IMR-90 (cell line): Measurements from ENCODE around the gene TRAF7. TPM values are rescaled to one million over a fixed set of nuclear protein-coding genes. Genes with fewer than 3 reads are reported as not detected.

Experiments used
- ATAC-seq: fragments of 200-7000 bp; cut with Tn5 transposase; 2 replicates; pipeline ENCODE4 v1.9.1; 2020; ENCODE audit warnings: low read depth, mild to moderate bottlenecking, moderate library complexity
- BruUV-seq: library from RNA; stranded (reverse); fragments of 400-500 nt; replicated peaks from 2 replicates; lab custom pipeline; 2021; lab: Mats Ljungman, UMichigan
- CTCF ChIA-PET: fragments of 300-600 bp; formaldehyde crosslinking; extraction: SDS; loops from one replicate; lab custom pipeline; 2021; ENCODE audit warnings: antibody characterized with exemption; lab: Yijun Ruan, JAX
- POLR2A ChIA-PET: fragments of 300-600 bp; sonication (Branson Sonifier 250); formaldehyde crosslinking; loops from one replicate; lab custom pipeline; 2022; ENCODE audit warnings: antibody characterized with exemption; ENCODE audit not compliant: unreplicated experiment; lab: Charles Lee
- DNase-seq: peaks from one replicate; pipeline ENCODE4 v3.0.0; 2013
- H2AFZ ChIP-seq: replicated peaks from 2 replicates; pipeline ENCODE3; 2013; ENCODE audit warnings: low read length, mild to moderate bottlenecking; ENCODE audit not compliant: poor library complexity
- H2AK5ac ChIP-seq: 2 replicates; pipeline ENCODE4 v1.6.1; 2013; ENCODE audit warnings: low read depth, low read length, inconsistent platforms
- H2AK9ac ChIP-seq: replicated peaks from 2 replicates; pipeline ENCODE3; 2013; ENCODE audit warnings: mild to moderate bottlenecking, low read depth, low read length, moderate library complexity; ENCODE audit not compliant: poor library complexity
- H2BK120ac ChIP-seq: 2 replicates; pipeline ENCODE4 v1.6.1; 2013; ENCODE audit warnings: low read depth, low read length, inconsistent platforms
- H2BK15ac ChIP-seq: 3 replicates; pipeline ENCODE4 v1.6.1; 2013; ENCODE audit warnings: low read depth, low read length, inconsistent platforms
- H2BK20ac ChIP-seq: 2 replicates; pipeline ENCODE4 v1.6.1; 2013; ENCODE audit warnings: low read depth, mild to moderate bottlenecking, inconsistent platforms, low read length, moderate library complexity
- H2BK5ac ChIP-seq: 2 replicates; pipeline ENCODE4 v1.6.1; 2013; ENCODE audit warnings: mild to moderate bottlenecking, low read depth, low read length, inconsistent platforms; ENCODE audit not compliant: poor library complexity, severe bottlenecking
- H3K14ac ChIP-seq: replicated peaks from 2 replicates; pipeline ENCODE4 v1.6.1; 2013; ENCODE audit warnings: low read depth, low read length, inconsistent platforms
- H3K18ac ChIP-seq: 2 replicates; pipeline ENCODE4 v1.6.1; 2013; ENCODE audit warnings: low read depth, low read length, control low read depth
- H3K23ac ChIP-seq: 2 replicates; pipeline ENCODE4 v1.6.1; 2013; ENCODE audit warnings: low read depth, low read length, inconsistent platforms
- H3K27ac ChIP-seq: 2 replicates; pipeline ENCODE4 v1.5.1; 2013; ENCODE audit warnings: mild to moderate bottlenecking, control low read depth, low read length; ENCODE audit not compliant: insufficient read depth
- H3K27me3 ChIP-seq: 2 replicates; pipeline ENCODE4 v1.6.1; 2013; ENCODE audit warnings: low read length; ENCODE audit not compliant: control insufficient read depth, insufficient read depth
- H3K36me3 ChIP-seq: 2 replicates; pipeline ENCODE4 v1.6.1; 2013; ENCODE audit warnings: low read length, mixed read lengths; ENCODE audit not compliant: control insufficient read depth, insufficient read depth
- H3K4ac ChIP-seq: 2 replicates; pipeline ENCODE4 v1.6.1; 2013; ENCODE audit warnings: low read depth, low read length, inconsistent platforms
- H3K4me1 ChIP-seq: 2 replicates; pipeline ENCODE4 v1.6.1; 2013; ENCODE audit warnings: low read length, mixed read lengths; ENCODE audit not compliant: control insufficient read depth, insufficient read depth
- H3K4me2 ChIP-seq: 2 replicates; pipeline ENCODE4 v1.6.1; 2013; ENCODE audit warnings: low read depth, mild to moderate bottlenecking, control low read depth, low read length, moderate library complexity
- H3K4me3 ChIP-seq: 2 replicates; pipeline ENCODE4 v1.5.1; 2013; ENCODE audit warnings: low read depth, mild to moderate bottlenecking, control low read depth, low read length, moderate library complexity; ENCODE audit not compliant: insufficient read depth
- H3K56ac ChIP-seq: 2 replicates; pipeline ENCODE4 v1.6.1; 2013; ENCODE audit warnings: low read length, inconsistent platforms; ENCODE audit not compliant: insufficient read depth; ENCODE audit errors: extremely low read depth
- H3K79me1 ChIP-seq, 2 experiments: 2 replicates each; pipeline ENCODE4 v1.6.1; 2013; ENCODE audit warnings: low read length in 2 of 2, inconsistent platforms in 1 of 2, low read depth in 1 of 2
- H3K9ac ChIP-seq: 2 replicates; pipeline ENCODE4 v1.6.1; 2013; ENCODE audit warnings: low read depth, low read length, control low read depth
- H3K9me1 ChIP-seq: 2 replicates; pipeline ENCODE4 v1.6.1; 2013; ENCODE audit warnings: low read length, inconsistent platforms; ENCODE audit not compliant: insufficient read depth
- H3K9me3 ChIP-seq: 2 replicates; pipeline ENCODE4 v1.6.1; 2013; ENCODE audit warnings: low read length; ENCODE audit not compliant: control insufficient read depth, insufficient read depth
- H4K20me1 ChIP-seq: 2 replicates; pipeline ENCODE4 v1.6.1; 2013; ENCODE audit warnings: low read length, inconsistent platforms; ENCODE audit not compliant: insufficient read depth
- H4K5ac ChIP-seq: 2 replicates; pipeline ENCODE4 v1.6.1; 2013; ENCODE audit warnings: mild to moderate bottlenecking, low read depth, low read length, control low read depth
- H4K8ac ChIP-seq, 2 experiments: 2 replicates each; pipeline ENCODE4 v1.6.1; 2013; ENCODE audit warnings: low read depth in 2 of 2, low read length in 2 of 2, control low read depth in 1 of 2, inconsistent platforms in 1 of 2
- H4K91ac ChIP-seq: 2 replicates; pipeline ENCODE4 v1.6.1; 2013; ENCODE audit warnings: low read depth, low read length, inconsistent platforms; ENCODE audit not compliant: insufficient read depth
- FOS ChIP-seq: fragments of 150-350 bp; IDR thresholded peaks from 2 replicates; pipeline ENCODE4 v1.6.1; 2016; ENCODE audit warnings: low read depth, low read length
- WGBS, 2 experiments: methylation state at CpG; one replicate each; pipeline versions ENCODE4 v1.1.5 to v1.1.7; 2013; ENCODE audit warnings: missing lambda C conversion rate in 2 of 2; ENCODE audit not compliant: insufficient read length in 1 of 2; ENCODE audit errors: extremely low coverage in 2 of 2; 5-methylcytosine and 5-hydroxymethylcytosine counted together
- dilution Hi-C: fragments of 300-500 bp; cut with HindIII; formaldehyde crosslinking; loops from one replicate; pipeline ENCODE4 v1.14.3; 2018; ENCODE audit warnings: low sequenced_read_pairs; ENCODE audit not compliant: unreplicated experiment
- in situ Hi-C: fragments of 300-500 bp; cut with MboI; formaldehyde crosslinking; loops from 3 replicates; pipeline ENCODE4 v1.14.3; 2019; ENCODE audit warnings: low sequenced_read_pairs, inconsistent platforms, mixed read lengths
- intact Hi-C: fragments of 100-400 bp; cut with micrococcal nuclease; formaldehyde crosslinking; loops from 2 replicates; pipeline ENCODE4 v1.10.0; 2022
- polyA plus RNA-seq, 3 experiments: library from polyadenylated mRNA; depleted of rRNA; stranded (reverse); fragments of >200 nt; gene quantifications; 2 replicates each; pipeline ENCODE4 v1.2.3, GENCODE V29; 2012; ENCODE audit warnings: low replicate concordance in 1 of 3
- total RNA-seq: library from RNA; depleted of rRNA; stranded (reverse); fragments of >200 nt; gene quantifications from 2 replicates; pipeline ENCODE4 v1.2.3, GENCODE V29; 2012

TRAF7 gene
- total and polyA plus RNA-seq, 2 of the 4 experiments (the other 2 are of a cell fraction) = 29.6 to 52.6 TPM

GRCh38 chr16:2190002-2190658 lies 34.5 kb downstream of the TRAF7 start:
- Histone ChIP-seq H3K9ac (no peak overlapping the region), H3K4ac (no peak overlapping the region), H4K91ac (no peak overlapping the region), H3K27ac (no peak overlapping the region), H4K20me1 (no peaks in the 10 kb centered on the region), H2AK9ac (no peak overlapping the region), H3K18ac (no peak overlapping the region), H3K4me2 (no peak overlapping the region), H3K23ac (no peak overlapping the region), H4K5ac (no peak overlapping the region), H4K8ac (no peak overlapping the region), H3K9me1 (no peaks in the 10 kb centered on the region), H2BK5ac (no peak overlapping the region), H2BK120ac (no peak overlapping the region), H3K56ac (no peak overlapping the region), H2BK15ac (no peak overlapping the region), H3K27me3 (peaks cover 19% of the 10 kb centered on the region), H3K4me1 (no peaks in the 10 kb centered on the region), H3K36me3 (no peaks in the 10 kb centered on the region), H3K79me1 (no peaks in the 10 kb centered on the region), H3K14ac (no peak overlapping the region), H3K9me3 (no peaks in the 10 kb centered on the region), H3K4me3 (no peak overlapping the region), H2BK20ac (no peak overlapping the region), H2AFZ (no peak overlapping the region), H2AK5ac (no peak overlapping the region)
- in situ Hi-C loops = no loop called here
- ChIA-PET POLR2A (no interaction called here), CTCF (no interaction called here)
- DNase-seq (no peak), ATAC-seq (no peak)
- WGBS, 2 experiments = 72% methylated on average over 4 of the region's 24 CpGs; no CpG with 5 or more reads in 1 of the 2 experiments
- dilution Hi-C loops = no loop called here
- BruUV-seq = no TSS peak
- no peak for TF ChIP-seq FOS
- intact Hi-C loops = no loop called here
